HEK293 (cell line): ENCODE results near the gene FRMPD2.

Experiments
- REST ChIP-seq: fragments of 450-650 bp; formaldehyde crosslinking; IDR thresholded peaks from 2 replicates; pipeline ENCODE4 v1.5.1; 2016; ENCODE audit warnings: missing biosample characterization, missing genetic modification characterization
- TF ChIP-seq, protein P1 (sequence below): fragments of 450-650 bp; formaldehyde crosslinking; optimal IDR thresholded peaks from 2 replicates; pipeline ENCODE3; 2016; ENCODE audit warnings: missing biosample characterization, mild to moderate bottlenecking, missing genetic modification characterization

DNA sequence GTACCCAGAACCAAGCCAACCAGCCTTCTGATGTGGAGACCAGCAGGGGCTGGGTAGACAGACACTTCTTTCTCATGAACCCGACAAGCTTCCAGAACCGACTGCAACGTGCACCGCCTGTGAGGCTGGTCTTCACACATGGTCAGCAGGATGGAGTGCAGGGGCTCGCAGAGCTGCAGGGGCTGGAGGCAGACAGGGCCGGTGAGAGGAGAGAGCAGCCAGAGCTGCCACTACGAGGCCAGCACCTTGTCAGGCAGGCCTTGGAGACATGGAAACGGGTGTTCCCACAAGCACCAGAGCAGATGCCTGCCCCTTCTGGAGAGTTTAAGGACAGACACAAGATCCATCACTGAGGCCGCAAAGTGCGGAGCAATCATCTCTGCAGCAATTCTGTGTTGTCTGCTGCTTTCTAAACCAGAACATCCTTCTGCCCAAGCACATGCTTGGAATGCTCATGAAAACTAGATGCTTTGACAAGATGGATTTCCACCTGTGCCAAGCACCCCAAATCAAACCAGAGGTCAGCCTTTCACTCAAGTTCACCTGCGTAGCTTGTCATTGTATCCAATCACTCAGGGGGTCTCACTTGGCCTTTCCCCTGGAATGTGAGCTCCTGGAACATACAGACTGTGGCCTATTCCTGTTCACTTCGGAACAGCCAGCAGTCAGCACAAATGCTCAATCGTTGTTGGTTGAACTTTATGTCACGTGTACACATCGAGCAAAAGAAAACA lies 32.2 kb downstream of the FRMPD2 start:
- TF ChIP-seq, protein P1, sequence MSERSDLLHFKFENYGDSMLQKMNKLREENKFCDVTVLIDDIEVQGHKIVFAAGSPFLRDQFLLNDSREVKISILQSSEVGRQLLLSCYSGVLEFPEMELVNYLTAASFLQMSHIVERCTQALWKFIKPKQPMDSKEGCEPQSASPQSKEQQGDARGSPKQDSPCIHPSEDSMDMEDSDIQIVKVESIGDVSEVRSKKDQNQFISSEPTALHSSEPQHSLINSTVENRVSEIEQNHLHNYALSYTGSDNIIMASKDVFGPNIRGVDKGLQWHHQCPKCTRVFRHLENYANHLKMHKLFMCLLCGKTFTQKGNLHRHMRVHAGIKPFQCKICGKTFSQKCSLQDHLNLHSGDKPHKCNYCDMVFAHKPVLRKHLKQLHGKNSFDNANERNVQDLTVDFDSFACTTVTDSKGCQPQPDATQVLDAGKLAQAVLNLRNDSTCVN (tag by site-specific recombination) = no peak
- TF ChIP-seq REST (tag by site-specific recombination) = no peak
